HL-60/S4 (cell line): ENCODE measurements around the gene WNK1.

ENCODE experiments used
- in situ Hi-C: fragments of 300-500 bp; cut with MboI; formaldehyde crosslinking; loops from 2 replicates; pipeline ENCODE4 v1.14.3; 2022; ENCODE audit warnings: low sequenced_read_pairs

Gene WNK1

DNA sequence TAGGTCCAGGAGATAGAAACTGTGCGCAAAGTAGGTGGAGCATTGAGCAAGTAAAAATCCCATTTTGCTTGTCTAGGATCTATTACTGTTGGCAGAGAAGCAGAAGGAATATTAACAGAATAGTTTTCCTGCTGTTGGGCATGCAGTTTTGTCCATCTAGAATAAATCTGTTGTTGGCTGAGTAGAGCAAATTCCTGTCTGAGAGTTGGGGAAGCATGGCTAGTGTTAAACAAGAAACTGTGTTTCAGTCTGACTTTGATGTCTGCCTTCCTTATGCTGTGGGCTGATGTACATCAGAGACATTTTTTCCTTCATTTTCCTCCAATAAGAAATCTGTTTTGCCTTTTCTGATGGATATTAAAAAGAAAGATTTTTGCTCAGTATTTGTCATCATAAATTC, 99.0 kb downstream of the WNK1 start:
- in situ Hi-C loops, result no loop called here

- in situ Hi-C loops, result no loop called here
Measured at GRCh38 chr12:851913-852312, 99.5 kb downstream of the WNK1 start.

- in situ Hi-C loops, result no loop called here
Measured at GRCh38 chr12:852864-853263, 100.5 kb downstream of the WNK1 start.

DNA sequence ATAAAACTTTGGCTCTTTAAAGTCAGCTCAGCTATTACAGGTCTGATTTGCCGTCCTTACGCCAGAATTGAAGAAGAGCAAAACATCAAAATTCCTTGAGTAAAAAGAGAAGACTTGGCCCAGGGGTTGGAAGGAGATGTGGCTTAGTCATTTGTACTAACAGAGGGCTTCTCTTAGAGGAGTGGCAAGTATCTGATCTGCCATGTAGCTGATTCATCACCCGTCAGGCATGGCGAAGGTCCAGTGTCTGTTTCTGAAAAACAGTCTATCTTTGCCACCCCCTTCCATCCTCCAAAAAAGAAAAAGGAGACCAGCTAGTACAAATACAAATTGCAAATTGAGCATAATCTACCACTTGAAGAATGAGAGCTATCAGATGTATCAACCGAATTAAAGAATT, 105.2 kb downstream of the WNK1 start:
- in situ Hi-C loops, result no loop called here

GRCh38 chr12:862303-862911, 110.0 kb downstream of the WNK1 start:
- in situ Hi-C loops, result no loop called here

DNA sequence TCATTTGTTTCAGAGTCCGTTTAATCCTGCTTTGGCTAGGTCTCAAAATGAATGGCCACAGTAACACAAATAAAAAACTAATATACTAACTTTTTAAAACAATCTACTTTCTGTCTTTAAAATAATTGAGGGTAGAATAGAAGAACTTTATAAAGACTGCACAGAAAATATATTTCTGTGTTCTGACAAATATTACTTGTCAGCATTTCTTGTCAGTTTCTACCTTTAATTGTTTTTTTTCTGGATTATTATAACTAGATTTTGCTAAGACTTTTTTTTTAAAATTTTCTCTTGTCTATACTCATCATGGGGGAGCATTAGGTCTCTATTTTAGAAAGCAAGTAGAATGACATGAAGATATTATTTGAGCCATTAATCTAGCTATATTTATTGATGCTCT, 110.9 kb downstream of the WNK1 start:
- in situ Hi-C loops, result no loop called here

GRCh38 chr12:865614-866013, 113.2 kb downstream of the WNK1 start:
- in situ Hi-C loops, result no loop called here

DNA sequence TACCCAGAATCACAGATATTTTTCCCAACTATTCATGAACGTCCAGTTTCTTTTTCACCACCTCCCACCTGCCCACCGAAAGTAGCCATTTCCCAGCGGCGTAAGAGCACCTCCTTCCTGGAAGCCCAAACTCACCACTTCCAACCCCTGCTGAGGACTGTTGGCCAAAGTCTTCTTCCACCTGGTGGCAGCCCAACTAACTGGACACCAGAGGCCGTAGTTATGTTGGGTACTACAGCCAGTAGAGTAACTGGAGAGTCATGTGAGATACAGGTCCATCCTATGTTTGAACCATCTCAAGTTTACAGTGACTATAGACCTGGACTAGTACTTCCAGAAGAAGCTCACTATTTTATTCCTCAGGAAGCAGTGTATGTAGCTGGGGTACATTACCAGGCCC, 115.5 kb downstream of the WNK1 start:
- in situ Hi-C loops, result no loop called here

- in situ Hi-C loops, result no loop called here
Measured at GRCh38 chr12:868722-869121, 116.3 kb downstream of the WNK1 start.

DNA sequence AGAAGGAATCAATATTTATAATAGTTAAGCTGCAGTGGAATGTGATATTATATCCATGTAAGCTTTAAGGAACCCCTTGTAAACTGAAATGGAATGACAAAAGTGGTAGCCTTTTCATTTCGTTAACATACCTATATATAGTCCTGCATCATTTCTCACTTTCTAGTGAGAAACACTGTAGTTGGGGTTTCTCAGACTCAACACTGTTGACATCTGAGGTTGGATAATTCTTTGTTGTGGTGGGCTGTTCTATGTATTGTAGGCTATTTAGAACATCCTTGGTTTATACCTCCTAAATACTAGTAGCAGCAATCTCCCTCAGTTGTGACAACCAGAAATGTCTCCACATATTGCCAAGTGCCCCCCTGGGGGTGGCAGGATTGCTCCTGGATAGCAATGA, 118.0 kb downstream of the WNK1 start:
- in situ Hi-C loops, result no loop called here

GRCh38 chr12:873954-874353, 121.6 kb downstream of the WNK1 start:
- in situ Hi-C loops, result no loop called here

DNA sequence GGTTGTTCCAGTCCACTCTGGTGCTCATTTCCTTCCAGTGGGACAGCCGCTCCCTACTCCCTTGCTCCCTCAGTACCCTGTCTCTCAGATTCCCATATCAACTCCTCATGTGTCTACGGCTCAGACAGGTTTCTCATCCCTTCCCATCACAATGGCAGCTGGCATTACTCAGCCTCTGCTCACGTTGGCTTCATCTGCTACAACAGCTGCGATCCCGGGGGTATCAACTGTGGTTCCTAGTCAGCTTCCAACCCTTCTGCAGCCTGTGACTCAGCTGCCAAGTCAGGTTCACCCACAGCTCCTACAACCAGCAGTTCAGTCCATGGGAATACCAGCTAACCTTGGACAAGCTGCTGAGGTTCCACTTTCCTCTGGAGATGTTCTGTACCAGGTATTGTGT, 127.3 kb downstream of the WNK1 start:
- in situ Hi-C loops, result no loop called here

- in situ Hi-C loops, result no loop called here
Measured at GRCh38 chr12:880656-881055, 128.3 kb downstream of the WNK1 start.

- in situ Hi-C loops, result no loop called here
Measured at GRCh38 chr12:884746-885414, 132.5 kb downstream of the WNK1 start.

- in situ Hi-C loops, result no loop called here
Measured at GRCh38 chr12:885701-886100, 133.3 kb downstream of the WNK1 start.

DNA sequence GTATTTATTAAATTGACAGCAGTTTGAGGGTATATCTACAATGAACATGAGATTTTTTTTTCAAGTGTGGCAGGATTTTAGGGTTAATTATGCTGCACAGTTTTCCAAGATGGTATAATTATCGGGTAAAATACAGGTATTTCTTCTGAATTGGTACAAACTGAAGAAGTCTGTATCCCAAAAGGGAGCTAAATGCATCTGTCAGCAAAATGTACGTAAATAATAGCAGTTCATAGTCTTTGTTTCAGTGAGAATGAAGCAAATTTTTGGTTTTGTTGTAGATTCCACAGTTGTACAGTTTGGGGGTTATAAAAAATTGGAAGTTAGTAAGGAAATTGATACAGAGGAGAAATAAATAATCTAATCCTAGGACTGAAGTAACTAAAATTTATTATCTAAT, 133.8 kb downstream of the WNK1 start:
- in situ Hi-C loops, result no loop called here

DNA sequence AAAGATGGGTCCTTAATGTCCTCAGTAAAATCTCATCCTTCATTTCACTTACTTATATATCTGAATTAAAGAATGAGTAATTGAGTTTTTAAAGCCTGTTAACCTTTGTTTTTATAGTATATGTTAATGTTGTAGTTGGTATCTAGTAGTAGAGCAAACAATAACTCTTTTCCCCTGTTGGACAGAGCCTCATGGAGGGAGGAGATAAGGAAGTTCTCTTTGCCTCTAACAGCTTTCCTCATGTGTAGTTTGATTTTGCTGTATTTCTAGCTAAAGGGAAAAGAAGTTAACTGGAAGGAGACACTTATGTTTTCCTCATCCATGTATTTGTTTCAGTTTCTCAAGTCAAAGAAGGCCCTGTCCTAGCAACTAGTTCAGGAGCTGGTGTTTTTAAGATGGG, 141.8 kb downstream of the WNK1 start:
- in situ Hi-C loops, result no loop called here

DNA sequence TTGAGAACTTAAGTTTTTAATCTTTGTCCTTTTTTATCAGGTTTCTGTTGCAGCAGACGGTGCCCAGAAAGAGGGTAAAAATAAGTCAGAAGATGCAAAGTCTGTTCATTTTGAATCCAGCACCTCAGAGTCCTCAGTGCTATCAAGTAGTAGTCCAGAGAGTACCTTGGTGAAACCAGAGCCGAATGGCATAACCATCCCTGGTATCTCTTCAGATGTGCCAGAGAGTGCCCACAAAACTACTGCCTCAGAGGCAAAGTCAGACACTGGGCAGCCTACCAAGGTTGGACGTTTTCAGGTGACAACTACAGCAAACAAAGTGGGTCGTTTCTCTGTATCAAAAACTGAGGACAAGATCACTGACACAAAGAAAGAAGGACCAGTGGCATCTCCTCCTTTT, 143.7 kb downstream of the WNK1 start:
- in situ Hi-C loops, result no loop called here

GRCh38 chr12:897386-897785, 145.0 kb downstream of the WNK1 start:
- in situ Hi-C loops, result no loop called here

GRCh38 chr12:902581-902980, 150.2 kb downstream of the WNK1 start:
- in situ Hi-C loops, result no loop called here

DNA sequence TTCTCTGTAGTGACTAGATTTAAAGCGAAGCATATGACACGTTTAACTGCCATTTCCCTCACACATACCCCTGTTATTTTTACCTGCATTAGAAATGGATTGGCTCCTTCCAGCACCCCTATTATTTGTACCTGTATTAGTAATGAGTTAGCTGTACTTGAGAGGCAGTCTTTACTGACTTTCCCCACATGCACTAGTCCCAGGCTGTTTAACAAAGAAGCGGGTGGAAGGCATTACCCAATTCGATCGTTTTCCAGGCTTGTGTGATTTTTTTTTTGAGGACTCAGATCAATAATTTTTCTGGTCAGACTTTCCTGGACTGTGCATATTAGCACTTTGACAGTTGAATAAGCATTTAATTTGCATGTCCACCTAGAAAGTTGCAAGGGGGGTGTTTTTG, 150.7 kb downstream of the WNK1 start:
- in situ Hi-C loops, result no loop called here

- in situ Hi-C loops, result no loop called here
Measured at GRCh38 chr12:904010-904414, 151.6 kb downstream of the WNK1 start.
